ENCODE data around the gene MAPKBP1.

The MAPKBP1 gene

GRCh38 chr15:41848631-41849030, 74.3 kb downstream of the MAPKBP1 start:
- DNase-seq (ENCODE audit: low read depth in 3 of 3), result peak in 2 of 3 donors; percentile 50 to 67

DNA sequence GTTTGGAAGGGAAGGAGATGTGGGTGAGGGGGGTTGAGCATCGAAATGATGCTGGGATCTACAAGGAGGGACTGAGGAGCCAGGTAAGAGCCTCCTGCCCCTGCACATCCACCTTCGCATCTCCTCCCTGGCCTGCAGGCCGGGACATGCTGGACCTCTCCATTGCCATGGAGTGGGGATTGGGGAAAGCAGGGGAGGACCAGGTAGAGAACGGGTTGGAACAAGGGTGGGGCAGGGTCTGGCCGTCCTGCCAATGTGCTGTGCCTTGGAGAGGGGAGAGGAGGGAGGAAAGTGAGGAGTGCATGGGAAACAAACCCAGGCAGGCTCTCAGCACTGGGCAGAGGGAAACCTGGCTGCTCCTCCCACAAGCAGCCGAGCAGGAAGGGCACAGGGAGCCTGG, 74.9 kb downstream of the MAPKBP1 start:
- no peak for DNase-seq (ENCODE audit: low read depth in 3 of 3)

DNA sequence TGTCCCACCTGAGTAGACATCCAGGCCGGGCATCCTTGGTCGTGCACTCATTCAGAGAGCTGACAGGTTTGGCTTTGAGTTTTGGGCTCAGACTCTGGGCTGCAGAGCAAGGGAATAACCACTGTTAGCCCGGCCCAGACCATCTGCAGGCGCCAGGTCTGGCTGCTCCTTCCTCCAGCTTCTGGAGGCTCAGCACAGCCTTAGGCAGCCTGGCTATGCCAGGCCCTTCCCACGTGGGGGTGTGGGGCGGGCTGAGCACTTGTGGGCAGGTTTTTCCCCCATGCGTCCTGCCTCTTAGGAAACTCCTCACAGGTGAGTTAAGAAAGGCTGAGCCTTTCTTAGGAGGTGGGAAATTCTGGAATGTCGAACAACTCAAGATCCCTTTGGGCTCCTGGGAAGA, 75.6 kb downstream of the MAPKBP1 start:
- DNase-seq (ENCODE audit: low read depth in 3 of 3), result no peak

DNA sequence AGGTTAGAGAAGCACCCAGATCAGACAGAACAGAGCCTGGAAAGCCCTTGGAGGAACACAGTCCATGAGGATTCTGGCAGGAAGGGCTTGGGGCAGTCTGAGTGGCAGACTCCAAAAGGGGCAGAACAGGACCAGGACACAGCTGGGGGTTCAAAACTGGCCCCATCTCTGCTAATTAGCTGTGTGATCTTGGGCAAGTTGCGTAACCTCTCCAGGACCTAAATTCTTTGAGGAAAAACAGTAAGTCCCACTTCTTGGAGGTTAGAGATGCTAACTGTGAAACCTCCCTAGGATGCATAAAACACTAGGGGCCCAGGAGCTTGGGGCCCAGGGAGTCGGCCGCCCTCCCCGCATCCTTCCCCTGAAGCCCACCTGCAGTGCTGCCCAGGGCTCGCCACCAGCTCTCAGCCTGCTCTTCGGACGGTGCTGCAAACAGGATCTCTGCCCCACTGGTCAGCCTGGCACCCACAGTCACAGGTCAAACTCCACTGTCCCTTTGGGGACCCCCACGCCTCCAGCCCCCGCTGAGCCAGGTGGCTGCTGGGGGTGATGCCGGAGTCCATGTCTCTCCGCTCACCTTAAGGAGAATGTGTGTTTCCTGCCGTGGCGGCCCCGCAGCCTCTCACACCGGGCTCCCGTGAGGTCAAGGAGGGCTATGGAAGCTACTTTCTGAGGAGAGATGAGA, 76.3 kb downstream of the MAPKBP1 start:
- no peak for DNase-seq (ENCODE audit: low read depth in 3 of 3)

DNA sequence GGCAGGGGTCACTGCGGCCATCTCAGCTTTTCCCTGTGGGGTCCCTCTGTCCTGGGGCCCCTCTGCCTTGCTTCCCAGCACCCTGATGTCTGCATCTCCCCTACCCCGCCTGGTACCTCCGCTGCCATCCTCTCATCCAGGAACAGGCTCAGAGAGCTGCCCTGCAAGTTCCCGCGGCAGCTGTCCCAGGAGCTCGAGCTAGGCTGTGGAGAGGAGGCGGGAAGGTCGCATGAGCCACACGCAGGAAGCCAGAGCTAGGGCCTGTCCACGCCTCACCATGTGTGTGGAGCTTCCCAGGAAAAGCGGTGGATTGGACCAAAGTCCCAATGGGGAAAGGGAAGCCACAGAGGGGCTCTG, 76.9 kb downstream of the MAPKBP1 start:
- DNase-seq (ENCODE audit: low read depth in 3 of 3), result no peak

GRCh38 chr15:41851755-41852370, 77.6 kb downstream of the MAPKBP1 start:
- no peak for DNase-seq (ENCODE audit: low read depth in 3 of 3)

- no peak for DNase-seq (ENCODE audit: low read depth in 3 of 3)
These were observed 78.7 kb downstream of the MAPKBP1 start for GRCh38 chr15:41852736-41853590.

DNA sequence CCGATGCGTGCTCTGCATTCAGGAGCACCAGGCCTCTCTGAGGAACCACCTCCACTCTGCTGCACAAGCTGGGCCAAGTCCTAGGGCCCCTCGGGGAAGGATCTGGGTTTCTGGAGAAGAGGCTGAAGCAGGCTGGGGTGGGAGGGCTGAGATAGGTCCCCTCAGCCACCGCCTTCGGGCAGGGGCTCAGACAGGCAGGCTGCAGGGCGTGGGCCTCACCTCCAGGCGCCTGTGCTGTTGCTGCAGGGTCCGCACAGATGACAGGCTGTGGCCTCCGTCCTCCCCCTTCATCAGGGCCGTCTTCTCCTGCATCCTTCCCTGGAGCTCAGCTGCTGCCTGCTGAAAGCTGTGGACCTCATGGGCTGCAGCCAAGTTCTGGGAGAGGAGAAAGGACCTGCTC, 79.5 kb downstream of the MAPKBP1 start:
- no peak for DNase-seq (ENCODE audit: low read depth in 3 of 3)

- no peak for DNase-seq (ENCODE audit: low read depth in 3 of 3)
These were observed 80.2 kb downstream of the MAPKBP1 start for GRCh38 chr15:41854443-41854842.

GRCh38 chr15:41855261-41855961, 81.1 kb downstream of the MAPKBP1 start:
- no peak for DNase-seq (ENCODE audit: low read depth in 3 of 3)

- no peak for DNase-seq (ENCODE audit: low read depth in 3 of 3)
These were observed 82.0 kb downstream of the MAPKBP1 start for GRCh38 chr15:41856262-41856661.

GRCh38 chr15:41856716-41857115, 82.4 kb downstream of the MAPKBP1 start:
- DNase-seq (ENCODE audit: low read depth in 3 of 3), result no peak

- no peak for DNase-seq (ENCODE audit: low read depth in 3 of 3)
These were observed 83.0 kb downstream of the MAPKBP1 start for GRCh38 chr15:41857316-41857715.

DNA sequence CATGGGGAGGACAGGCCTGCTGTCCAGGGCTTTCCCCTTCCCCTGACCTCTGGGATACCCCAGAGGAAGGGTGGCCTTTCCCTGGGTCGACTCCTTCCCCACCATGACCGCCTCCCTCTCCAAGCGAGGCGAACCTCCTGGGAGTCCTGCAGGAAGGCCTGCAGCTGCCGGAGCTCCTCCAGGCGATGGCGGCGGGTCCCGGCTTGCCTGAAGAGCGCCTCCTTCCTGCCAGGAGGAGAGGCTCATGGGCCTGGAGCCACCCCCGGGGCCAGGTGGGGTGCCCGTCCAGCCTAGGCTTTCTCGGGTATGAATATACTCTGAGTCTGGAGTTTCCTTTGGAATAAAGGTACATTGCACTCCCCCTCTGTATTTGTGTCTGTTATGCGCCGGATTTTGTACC, 84.5 kb downstream of the MAPKBP1 start:
- DNase-seq (ENCODE audit: low read depth in 3 of 3), result no peak

- no peak for DNase-seq (ENCODE audit: low read depth in 3 of 3)
These were observed 86.0 kb downstream of the MAPKBP1 start for GRCh38 chr15:41860049-41860828.

- DNase-seq (ENCODE audit: low read depth in 3 of 3), result no peak
These were observed 87.6 kb downstream of the MAPKBP1 start for GRCh38 chr15:41861736-41862356.

DNA sequence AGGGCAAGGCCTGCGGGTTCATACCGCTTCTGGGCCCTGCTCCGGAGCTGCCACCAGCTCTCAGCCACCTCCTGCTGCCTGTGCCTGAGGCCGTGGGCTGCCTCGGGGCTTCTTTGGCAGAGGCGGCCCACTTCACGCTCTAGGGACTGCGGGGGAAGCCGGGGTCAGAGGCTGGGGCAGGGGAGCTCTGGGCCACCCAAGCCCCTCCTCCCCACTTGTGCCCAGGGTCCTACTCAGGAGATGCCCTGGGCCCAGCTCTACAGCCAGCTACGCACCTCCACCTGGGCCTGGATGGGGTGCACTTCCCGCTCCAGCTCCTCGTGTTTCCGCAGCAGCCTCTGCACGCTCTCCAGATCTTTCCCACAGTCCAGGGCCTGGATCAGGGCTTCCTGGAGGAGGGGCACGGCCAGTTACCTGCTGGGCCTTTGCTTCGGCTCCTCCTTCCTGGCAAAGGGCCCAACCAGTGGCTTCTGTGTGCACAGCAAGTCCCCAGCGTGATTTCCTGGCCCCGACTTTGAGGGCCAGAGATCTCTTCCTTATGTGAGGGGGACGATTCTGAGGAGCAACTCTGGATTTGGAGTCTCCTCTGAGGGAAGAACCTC, 88.3 kb downstream of the MAPKBP1 start:
- no peak for DNase-seq (ENCODE audit: low read depth in 3 of 3)

GRCh38 chr15:41865490-41866055, 91.3 kb downstream of the MAPKBP1 start:
- no peak for DNase-seq (ENCODE audit: low read depth in 3 of 3)

- DNase-seq (ENCODE audit: low read depth in 3 of 3), result no peak
These were observed 92.0 kb downstream of the MAPKBP1 start for GRCh38 chr15:41866263-41866703.
